Thoracic aorta (tissue), 2 donors: Measurements from ENCODE around the gene POFUT1. TPM values are rescaled to one million over a fixed set of nuclear protein-coding genes. Genes with fewer than 3 reads are reported as not detected.

Source experiments
- ATAC-seq: fragments of 150-250 bp; one replicate; pipeline ENCODE4 v1.8.0; 2017; ENCODE audit warnings: low read depth; ENCODE audit not compliant: insufficient number of reproducible peaks, low FRiP score
- DNase-seq: peaks from one replicate; pipeline ENCODE4 v3.0.0-alpha.2; 2020; ENCODE audit warnings: low spot score
- H3K27ac ChIP-seq, 2 donors: fragments of 200-600 bp; sonication (generic); 1 replicate in 1 of 2; 2 replicates in 1 of 2; pipeline ENCODE4 v1.5.1; 2016; ENCODE audit warnings: mild to moderate bottlenecking in 2 of 2, moderate library complexity in 2 of 2
- H3K27me3 ChIP-seq: fragments of 200-600 bp; sonication (generic); replicated peaks from 2 replicates; pipeline ENCODE4 v1.6.0; 2016; ENCODE audit warnings: mild to moderate bottlenecking; ENCODE audit not compliant: insufficient read depth
- H3K36me3 ChIP-seq: fragments of 200-600 bp; sonication (generic); one replicate; pipeline ENCODE4 v1.5.1; 2016
- H3K4me1 ChIP-seq, 2 donors: fragments of 200-600 bp; sonication (generic); 1 replicate in 1 of 2; 2 replicates in 1 of 2; pipeline versions ENCODE4 v1.5.1 to v1.6.0; 2016; ENCODE audit warnings: low read depth in 2 of 2, mild to moderate bottlenecking in 1 of 2; ENCODE audit not compliant: control insufficient read depth in 1 of 2
- H3K4me3 ChIP-seq: fragments of 200-600 bp; sonication (generic); 2 replicates; pipeline ENCODE4 v1.5.1; 2016; ENCODE audit warnings: mild to moderate bottlenecking
- H3K9me3 ChIP-seq: fragments of 200-600 bp; sonication (generic); 2 replicates; pipeline ENCODE4 v1.5.1; 2016
- CTCF ChIP-seq: fragments of 200-600 bp; sonication (generic); IDR thresholded peaks from one replicate; pipeline ENCODE4 v1.5.1; 2019; ENCODE audit warnings: antibody characterized with exemption
- total RNA-seq, 2 donors: library from RNA; depleted of rRNA; stranded (reverse); fragments of >200 nt; gene quantifications; one replicate each; pipeline versions ENCODE4 v1.1.0 to v1.2.3, GENCODE V29; 2016

The POFUT1 gene
- total RNA-seq, 2 donors from 2014 or later, result 30.8 to 37.1 TPM

- TF ChIP-seq CTCF, result no peak
- Histone ChIP-seq H3K4me3 (no peak overlapping the region), H3K9me3 (no peaks in the 10 kb centered on the region), H3K27ac (no peak overlapping the region), H3K4me1 (peaks cover 22 to 38% of the 10 kb centered on the region in 2 donors), H3K36me3 (peaks cover 15% of the 10 kb centered on the region), H3K27me3 (no peaks in the 10 kb centered on the region)
- no peak for DNase-seq
- ATAC-seq, result no peak
Measured at GRCh38 chr20:32201977-32202363, 5.7 kb upstream of the POFUT1 start.

GRCh38 chr20:32203356-32204204 is 4.1 kb upstream of the POFUT1 start:
- no peaks in the 10 kb centered on the region for H3K9me3 ChIP-seq
- peaks cover 22 to 45% of the 10 kb centered on the region in 2 donors for H3K4me1 ChIP-seq

GRCh38 chr20:32204205-32205109 is 3.2 kb upstream of the POFUT1 start:
- TF ChIP-seq CTCF, result no peak
- H3K4me3 ChIP-seq, result no peak overlapping the region
- peak overlapping the region; percentile 34 to 36 for H3K27ac ChIP-seq
- H3K4me1 ChIP-seq, result peaks cover 22 to 54% of the 10 kb centered on the region in 2 donors
- H3K27me3 ChIP-seq, result no peaks in the 10 kb centered on the region
- ATAC-seq, result no peak
- peaks cover 7% of the 10 kb centered on the region for H3K36me3 ChIP-seq
- no peaks in the 10 kb centered on the region for H3K9me3 ChIP-seq
- DNase-seq, result no peak

More at GRCh38 chr20:32203356-32204204, 4.1 kb upstream of the POFUT1 start:
- Histone ChIP-seq H3K27ac (no peak overlapping the region), H3K4me3 (no peak overlapping the region), H3K36me3 (peaks cover 7% of the 10 kb centered on the region), H3K27me3 (no peaks in the 10 kb centered on the region)
- ATAC-seq, result no peak
- TF ChIP-seq CTCF, result no peak
- no peak for DNase-seq

- no peaks in the 10 kb centered on the region for H3K9me3 ChIP-seq
- H3K4me3 ChIP-seq, result peak overlapping the region; percentile 97
- no peak for DNase-seq
- H3K27me3 ChIP-seq, result no peaks in the 10 kb centered on the region
- peaks cover 22 to 54% of the 10 kb centered on the region in 2 donors for H3K4me1 ChIP-seq
- no peak for ATAC-seq
- no peak for TF ChIP-seq CTCF
- peaks cover 7% of the 10 kb centered on the region for H3K36me3 ChIP-seq
- H3K27ac ChIP-seq, result peak overlapping the region; percentile 34 to 36
Measured at GRCh38 chr20:32205110-32205842, 2.4 kb upstream of the POFUT1 start.
